ENCODE measurements around the gene RAB15. TPM values are rescaled to one million over a fixed set of nuclear protein-coding genes. Genes with fewer than 3 reads are reported as not detected.

Gene RAB15
- total RNA-seq, 1 donor from 2014 or later, result 18.2 TPM

DNA sequence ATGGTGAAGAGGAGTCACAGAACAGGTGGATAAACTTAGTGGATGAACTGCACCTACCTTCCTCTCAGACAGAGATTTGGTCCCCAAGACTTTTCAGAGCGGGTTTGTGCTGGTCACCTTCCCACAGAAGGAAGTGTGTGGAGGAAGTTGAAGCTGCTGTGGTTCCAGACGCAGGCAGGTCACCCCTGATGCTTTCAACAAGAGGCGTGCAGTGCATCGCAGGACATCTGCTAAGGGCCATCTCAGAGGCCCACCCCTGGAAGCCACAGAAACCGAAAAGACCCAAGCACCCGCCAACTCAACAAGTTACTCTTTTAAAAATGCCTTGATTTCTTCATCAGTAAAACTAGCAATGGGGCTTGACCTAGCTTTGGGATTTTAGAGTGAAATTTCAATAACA, 28.6 kb downstream of the RAB15 start:
- TF ChIP-seq, protein P1, sequence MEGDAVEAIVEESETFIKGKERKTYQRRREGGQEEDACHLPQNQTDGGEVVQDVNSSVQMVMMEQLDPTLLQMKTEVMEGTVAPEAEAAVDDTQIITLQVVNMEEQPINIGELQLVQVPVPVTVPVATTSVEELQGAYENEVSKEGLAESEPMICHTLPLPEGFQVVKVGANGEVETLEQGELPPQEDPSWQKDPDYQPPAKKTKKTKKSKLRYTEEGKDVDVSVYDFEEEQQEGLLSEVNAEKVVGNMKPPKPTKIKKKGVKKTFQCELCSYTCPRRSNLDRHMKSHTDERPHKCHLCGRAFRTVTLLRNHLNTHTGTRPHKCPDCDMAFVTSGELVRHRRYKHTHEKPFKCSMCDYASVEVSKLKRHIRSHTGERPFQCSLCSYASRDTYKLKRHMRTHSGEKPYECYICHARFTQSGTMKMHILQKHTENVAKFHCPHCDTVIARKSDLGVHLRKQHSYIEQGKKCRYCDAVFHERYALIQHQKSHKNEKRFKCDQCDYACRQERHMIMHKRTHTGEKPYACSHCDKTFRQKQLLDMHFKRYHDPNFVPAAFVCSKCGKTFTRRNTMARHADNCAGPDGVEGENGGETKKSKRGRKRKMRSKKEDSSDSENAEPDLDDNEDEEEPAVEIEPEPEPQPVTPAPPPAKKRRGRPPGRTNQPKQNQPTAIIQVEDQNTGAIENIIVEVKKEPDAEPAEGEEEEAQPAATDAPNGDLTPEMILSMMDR (IDR thresholded peaks at IDR 0.05; ENCODE audit: insufficient read depth, low read length, poor library complexity, severe bottlenecking), result no peak
- no peak for DNase-seq (ENCODE audit: low read depth)
- Histone ChIP-seq H3K36me3 (ENCODE audit: control insufficient read depth, insufficient read depth, low read length) (no peaks in the 10 kb centered on the region), H3K4me3 (ENCODE audit: low read depth, low read length) (no peak overlapping the region), H3K27me3 (ENCODE audit: control insufficient read depth, insufficient read depth, low read length) (no peaks in the 10 kb centered on the region)

DNA sequence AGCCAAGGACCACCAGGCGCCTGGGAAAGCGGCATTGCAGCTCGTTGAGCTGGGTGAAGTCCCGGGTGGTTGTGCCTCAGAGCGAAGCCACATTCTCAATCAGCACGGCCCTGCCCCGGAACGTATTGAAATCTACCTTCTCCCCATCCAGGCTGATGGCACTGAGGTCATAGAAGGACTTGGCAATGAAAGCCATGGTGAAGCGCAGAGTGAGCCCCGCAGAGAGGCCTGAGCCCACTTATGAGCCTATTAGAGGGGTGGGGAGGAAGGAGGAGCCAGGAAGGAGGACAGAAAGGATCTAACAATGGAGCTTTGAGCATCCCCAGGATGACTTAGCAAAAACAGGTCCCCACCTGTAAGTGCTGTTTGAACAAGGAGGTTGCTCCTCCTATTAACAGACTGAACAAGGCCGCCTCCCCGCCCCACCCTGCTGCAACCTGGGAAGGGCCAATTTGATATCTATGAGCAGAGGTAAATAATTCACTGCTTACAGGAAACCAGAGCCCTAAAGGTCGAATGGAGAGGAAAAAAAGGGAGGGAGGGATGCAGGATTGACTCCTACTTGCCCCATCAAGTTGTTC, 29.5 kb downstream of the RAB15 start, which contains the start of gene GPX2:
TSS of gene GPX2 (minus strand) at position 215 of the 581 bp plus-strand sequence. CDS start at position 196, 19 bp downstream.
- Histone ChIP-seq H3K4me3 (ENCODE audit: low read depth, low read length) (no peak within 1 kb of the TSS), H3K36me3 (ENCODE audit: control insufficient read depth, insufficient read depth, low read length) (no peaks in the 10 kb centered on the region), H3K27me3 (ENCODE audit: control insufficient read depth, insufficient read depth, low read length) (no peaks in the 10 kb centered on the region)
- DNase-seq (ENCODE audit: low read depth), result no peak
- TF ChIP-seq, protein P1 (IDR thresholded peaks at IDR 0.05; ENCODE audit: insufficient read depth, low read length, poor library complexity, severe bottlenecking), result no peak

DNA sequence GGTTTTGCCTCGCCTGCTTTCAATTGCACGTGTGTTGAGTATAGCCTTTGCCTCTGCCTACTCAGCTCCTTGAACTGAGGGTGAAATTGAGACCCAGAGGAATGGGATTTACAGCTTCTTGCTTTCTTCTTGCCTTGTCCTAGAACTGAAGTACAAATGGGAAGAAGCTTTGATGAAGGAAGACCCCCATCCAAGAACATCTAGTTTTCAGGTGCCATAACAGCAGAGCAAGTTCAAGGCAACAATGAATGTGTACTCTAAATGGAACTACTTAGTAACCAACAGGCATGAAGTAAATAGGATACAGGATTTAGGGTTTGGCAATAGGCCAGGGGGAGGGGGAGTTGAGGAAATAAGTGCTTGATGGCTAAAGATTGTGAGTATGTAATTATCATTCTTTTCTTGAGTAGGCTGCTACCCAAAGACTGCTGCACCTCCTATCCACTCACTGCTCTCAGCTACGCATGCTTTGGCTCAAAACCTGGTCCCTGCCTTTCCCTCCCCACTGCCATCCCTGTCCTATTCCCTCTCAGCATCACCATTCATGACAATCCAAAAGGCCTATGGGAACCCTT, 31.7 kb downstream of the RAB15 start:
- H3K4me3 ChIP-seq (ENCODE audit: low read depth, low read length), result no peak overlapping the region
- DNase-seq (ENCODE audit: low read depth), result no peak
- TF ChIP-seq, protein P1 (IDR thresholded peaks at IDR 0.05; ENCODE audit: insufficient read depth, low read length, poor library complexity, severe bottlenecking), result no peak
- H3K27me3 ChIP-seq (ENCODE audit: control insufficient read depth, insufficient read depth, low read length), result no peaks in the 10 kb centered on the region
- H3K36me3 ChIP-seq (ENCODE audit: control insufficient read depth, insufficient read depth, low read length), result no peaks in the 10 kb centered on the region

DNA sequence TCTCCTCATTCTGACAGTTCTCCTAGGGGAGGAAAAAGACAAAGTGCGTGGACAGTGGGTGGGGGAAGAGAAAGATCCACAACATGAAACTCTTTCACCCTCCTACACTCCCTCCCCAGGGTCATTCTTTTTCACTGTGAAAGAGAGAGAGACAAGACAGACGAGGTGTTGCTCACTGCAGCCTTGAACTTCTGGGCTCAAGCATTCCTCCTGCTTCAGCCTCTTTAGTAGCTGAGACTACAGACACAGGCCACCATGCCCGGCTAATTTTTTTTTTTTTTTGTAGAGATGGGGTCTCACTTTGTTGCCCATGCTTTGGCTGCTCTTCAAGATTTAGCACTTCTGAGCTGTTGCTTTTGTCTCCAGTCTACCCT, 32.3 kb downstream of the RAB15 start:
- TF ChIP-seq, protein P1 (IDR thresholded peaks at IDR 0.05; ENCODE audit: insufficient read depth, low read length, poor library complexity, severe bottlenecking), result no peak
- no peaks in the 10 kb centered on the region for H3K36me3 ChIP-seq (ENCODE audit: control insufficient read depth, insufficient read depth, low read length)
- DNase-seq (ENCODE audit: low read depth), result no peak
- H3K27me3 ChIP-seq (ENCODE audit: control insufficient read depth, insufficient read depth, low read length), result no peaks in the 10 kb centered on the region
- no peak overlapping the region for H3K4me3 ChIP-seq (ENCODE audit: low read depth, low read length)

DNA sequence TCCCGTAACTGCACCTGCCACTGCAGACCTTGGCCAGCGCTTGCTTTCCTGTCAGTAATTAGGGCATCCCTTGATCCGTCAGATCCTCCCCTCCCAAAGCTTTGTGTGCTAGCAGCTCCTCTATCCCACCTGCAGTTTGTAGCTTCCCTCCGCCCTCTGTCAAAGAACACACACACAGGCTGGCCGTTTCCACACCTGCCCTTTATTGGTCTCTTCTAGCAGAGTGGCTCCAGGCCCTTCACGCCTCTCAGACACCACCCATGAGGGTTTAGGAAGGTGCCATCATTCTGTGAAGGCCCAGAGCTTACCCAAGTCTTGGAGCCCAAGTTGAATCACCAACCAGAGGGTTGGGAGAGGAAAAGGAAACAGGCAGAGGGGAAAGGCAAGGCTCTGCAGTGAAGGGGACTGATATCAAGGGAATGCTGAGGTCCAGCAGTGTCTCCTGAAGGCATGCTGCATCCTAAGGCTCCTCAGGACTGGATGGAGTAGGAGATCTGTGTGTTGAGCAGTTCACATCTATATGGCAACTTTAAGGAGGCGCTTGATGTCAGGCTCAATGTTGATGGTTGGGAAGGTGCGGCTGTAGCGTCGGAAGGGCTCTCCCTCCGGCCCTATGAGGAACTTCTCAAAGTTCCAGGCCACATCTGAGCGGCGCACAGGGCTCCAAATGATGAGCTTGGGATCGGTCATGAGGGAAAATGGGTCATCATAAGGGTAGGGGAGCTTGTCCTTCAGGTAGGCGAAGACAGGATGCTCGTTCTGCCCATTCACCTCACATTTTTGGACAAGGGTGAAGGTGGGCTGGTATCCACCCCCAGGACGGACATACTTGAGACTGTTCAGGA, 32.9 kb downstream of the RAB15 start:
- Histone ChIP-seq H3K27me3 (ENCODE audit: control insufficient read depth, insufficient read depth, low read length) (no peaks in the 10 kb centered on the region), H3K36me3 (ENCODE audit: control insufficient read depth, insufficient read depth, low read length) (no peaks in the 10 kb centered on the region), H3K4me3 (ENCODE audit: low read depth, low read length) (no peak overlapping the region)
- TF ChIP-seq, protein P1 (IDR thresholded peaks at IDR 0.05; ENCODE audit: insufficient read depth, low read length, poor library complexity, severe bottlenecking), result no peak
- no peak for DNase-seq (ENCODE audit: low read depth)

All from kidney epithelial cell (primary cell).